Adrenal gland (tissue), 12 donors: ENCODE measurements around the gene MLH3. TPM values are rescaled to one million over a fixed set of nuclear protein-coding genes. Genes with fewer than 3 reads are reported as not detected.

ENCODE experiments used
- DNase-seq, 7 donors: peaks; one replicate each; pipeline ENCODE4 v3.0.0-alpha.2; 2019 to 2020
- H3K27ac ChIP-seq, 5 donors: fragments of 200-600 bp; sonication (generic) in 4 of 5; 1 replicate in 3 of 5; 2 replicates in 2 of 5; pipeline versions ENCODE4 v1.5.1 to v1.8.0; 2016 to 2020; ENCODE audit warnings: mild to moderate bottlenecking in 1 of 5
- H3K27me3 ChIP-seq: fragments of 200-600 bp; 2 replicates; pipeline ENCODE4 v1.8.0; 2021
- H3K36me3 ChIP-seq, 2 donors: fragments of 200-600 bp; replicated peaks in 1 of 2; 1 replicate in 1 of 2; 2 replicates in 1 of 2; pipeline versions ENCODE4 v1.5.1 to v1.8.0; 2018 to 2022
- H3K4me1 ChIP-seq, 2 donors: fragments of 200-600 bp; replicated peaks in 1 of 2; 1 replicate in 1 of 2; 2 replicates in 1 of 2; pipeline versions ENCODE4 v1.5.1 to v1.8.0; 2018 to 2021
- H3K4me3 ChIP-seq, 4 donors: fragments of 200-600 bp; sonication (generic) in 3 of 4; one replicate each; pipeline ENCODE4 v1.5.1; 2016 to 2018
- H3K9me3 ChIP-seq, 3 donors: fragments of 200-600 bp; sonication (generic) in 1 of 3; replicated peaks in 1 of 3; 1 replicate in 2 of 3; 2 replicates in 1 of 3; pipeline versions ENCODE4 v1.5.1 to v1.8.0; 2016 to 2021
- CTCF ChIP-seq, 6 experiments: fragments of 450-650 bp in 4 of 6; fragments of 200-600 bp in 2 of 6; sonication (generic) in 1 of 6; IDR thresholded peaks; 1 replicate in 5 of 6; 2 replicates in 1 of 6; pipeline versions ENCODE4 v1.5.1 to v1.8.0; 2016 to 2021; ENCODE audit warnings: antibody characterized with exemption in 6 of 6, mild to moderate bottlenecking in 2 of 6, moderate library complexity in 1 of 6
- POLR2A ChIP-seq, 2 donors: fragments of 450-650 bp; IDR thresholded peaks; one replicate each; pipeline ENCODE4 v1.6.1; 2017; ENCODE audit warnings: antibody characterized with exemption in 2 of 2, mild to moderate bottlenecking in 2 of 2, moderate library complexity in 1 of 2
- WGBS, 4 donors: extraction: QIAGEN DNeasy Blood & Tissue Kit in 2 of 4; methylation state at CpG; one replicate each; pipeline versions ENCODE4 v1.1.5 to v1.1.7; 2013 to 2017; 5-methylcytosine and 5-hydroxymethylcytosine counted together
- intact Hi-C, 2 donors: fragments of 100-400 bp; cut with DNase I; formaldehyde crosslinking; loops; one replicate each; pipeline versions ENCODE4 v1.14.1 to v1.15.0; 2022 to 2023
- polyA plus RNA-seq, 3 donors: library from polyadenylated mRNA; stranded (reverse); fragments of 200-250 nt in 2 of 3; fragments of 350-450 nt in 1 of 3; fragmentation: Illumina TruSeq in 1 of 3; extraction: RNeasy Lipid Tissue Mini Kit (QIAGEN cat#74804) in 1 of 3; gene quantifications; one replicate each; pipeline ENCODE4 v1.2.3, GENCODE V29; 2013 to 2014
- total RNA-seq, 9 donors: library from RNA; depleted of rRNA in 4 of 9; stranded (reverse); fragments of >200 nt in 4 of 9; fragments of 120-200 nt in 1 of 9; fragmentation: NEBNext Ultra II Directional in 1 of 9; extraction: Animal tissue kit (Norgen Biotek cat#: 25700) in 1 of 9; gene quantifications; one replicate each; pipeline versions ENCODE4 v1.1.0 to v1.2.4, GENCODE V29; 2013 to 2023
- donor health status: healthy with polysubstance abuse.
- donor health status: Bipolar disorder and iron deficiency.
- donor health status: DM: yes; HTN: yes; CAD: no.
- donor health status: DM: no; HTN: no; CAD: no.
- donor health status: DM: no; HTN: no; CAD: no.
- donor health status: DM: yes; HTN: yes; CAD: no.

The MLH3 gene
- total and polyA plus RNA-seq, 12 donors, result 22.2 to 51.4 (median 32.2) TPM

GRCh38 chr14:75048101-75048500 is 3.2 kb downstream of the MLH3 start:
- Histone ChIP-seq H3K4me1 (peaks cover 34 to 55% of the 10 kb centered on the region in 2 donors), H3K27me3 (no peaks in the 10 kb centered on the region), H3K36me3 (no peaks in the 10 kb centered on the region), H3K9me3 (no peaks in the 10 kb centered on the region), H3K4me3 (no peak overlapping the region), H3K27ac (peak overlapping the region in 2 of 5 donors; percentile 42 to 44)
- TF ChIP-seq CTCF (IDR thresholded peaks at IDR 0.05), result no peak
- no peak for TF ChIP-seq POLR2A (IDR thresholded peaks at IDR 0.05)
- DNase-seq, result no peak
- WGBS, 4 donors, result 84 to 92% (median 88%) methylated on average over 2 of the region's 2 CpGs
- intact Hi-C loops, result no loop called here

- Histone ChIP-seq H3K9me3 (no peaks in the 10 kb centered on the region), H3K27ac (peak overlapping the region in 4 of 5 donors; percentile 12 to 46 (median 43)), H3K4me3 (no peak overlapping the region), H3K27me3 (no peaks in the 10 kb centered on the region), H3K4me1 (peaks cover 34 to 51% of the 10 kb centered on the region in 2 donors), H3K36me3 (no peaks in the 10 kb centered on the region)
- intact Hi-C loops, result no loop called here
- 70 to 79% (median 77%) methylated on average over 4 of the region's 4 CpGs for WGBS, 4 donors
- no peak for DNase-seq
- no peak for TF ChIP-seq POLR2A (IDR thresholded peaks at IDR 0.05)
- no peak for TF ChIP-seq CTCF (IDR thresholded peaks at IDR 0.05)
Measured at GRCh38 chr14:75047506-75047905, 3.8 kb downstream of the MLH3 start.

GRCh38 chr14:75046899-75047298 is 4.4 kb downstream of the MLH3 start:
- WGBS, 4 donors, result 41 to 58% (median 42%) methylated on average over 3 of the region's 3 CpGs
- DNase-seq, result no peak
- H3K4me1 ChIP-seq, result peaks cover 34 to 55% of the 10 kb centered on the region in 2 donors

GRCh38 chr14:75046275-75046674 is 5.0 kb downstream of the MLH3 start:
- H3K9me3 ChIP-seq, result no peaks in the 10 kb centered on the region
- peaks cover 38 to 54% of the 10 kb centered on the region in 2 donors for H3K4me1 ChIP-seq
- H3K4me3 ChIP-seq, result no peak overlapping the region
- H3K27ac ChIP-seq, result peak overlapping the region in 4 of 5 donors; percentile 12 to 44 (median 40)
- WGBS, 4 donors, result 77 to 88% (median 85%) methylated on average over 5 of the region's 5 CpGs
- DNase-seq, result no peak
- peaks cover 0 to 4% of the 10 kb centered on the region in 2 donors for H3K36me3 ChIP-seq
- TF ChIP-seq POLR2A (IDR thresholded peaks at IDR 0.05) (no peak), CTCF (IDR thresholded peaks at IDR 0.05) (no peak)
- intact Hi-C loops, result no loop called here
- no peaks in the 10 kb centered on the region for H3K27me3 ChIP-seq

More at GRCh38 chr14:75046899-75047298, 4.4 kb downstream of the MLH3 start:
- no peak overlapping the region for H3K4me3 ChIP-seq
- H3K27ac ChIP-seq, result peak overlapping the region in 4 of 5 donors; percentile 12 to 46 (median 43)
- H3K9me3 ChIP-seq, result no peaks in the 10 kb centered on the region
- no peaks in the 10 kb centered on the region for H3K27me3 ChIP-seq
- TF ChIP-seq CTCF (IDR thresholded peaks at IDR 0.05) (no peak), POLR2A (IDR thresholded peaks at IDR 0.05) (no peak)
- no peaks in the 10 kb centered on the region for H3K36me3 ChIP-seq
- intact Hi-C loops, result no loop called here
